IPS-NIHi11 (cell line): ENCODE measurements around the gene ING2.
A peak's percentile ranks its signal among the peaks of the same experiment; 100 is the strongest.

Experiments
- DNase-seq: peaks from one replicate; pipeline ENCODE4 v3.0.0; 2012; ENCODE audit warnings: mixed read lengths, low spot score

Gene ING2

GRCh38 chr4:183499801-183500200 is 5.1 kb upstream of the ING2 start:
- no peak for DNase-seq

GRCh38 chr4:183503497-183504063 is 1.3 kb upstream of the ING2 start:
- no peak for DNase-seq

- DNase-seq: peak; percentile 92
These were observed 561 bp upstream of the ING2 start for GRCh38 chr4:183504064-183504929.

DNA sequence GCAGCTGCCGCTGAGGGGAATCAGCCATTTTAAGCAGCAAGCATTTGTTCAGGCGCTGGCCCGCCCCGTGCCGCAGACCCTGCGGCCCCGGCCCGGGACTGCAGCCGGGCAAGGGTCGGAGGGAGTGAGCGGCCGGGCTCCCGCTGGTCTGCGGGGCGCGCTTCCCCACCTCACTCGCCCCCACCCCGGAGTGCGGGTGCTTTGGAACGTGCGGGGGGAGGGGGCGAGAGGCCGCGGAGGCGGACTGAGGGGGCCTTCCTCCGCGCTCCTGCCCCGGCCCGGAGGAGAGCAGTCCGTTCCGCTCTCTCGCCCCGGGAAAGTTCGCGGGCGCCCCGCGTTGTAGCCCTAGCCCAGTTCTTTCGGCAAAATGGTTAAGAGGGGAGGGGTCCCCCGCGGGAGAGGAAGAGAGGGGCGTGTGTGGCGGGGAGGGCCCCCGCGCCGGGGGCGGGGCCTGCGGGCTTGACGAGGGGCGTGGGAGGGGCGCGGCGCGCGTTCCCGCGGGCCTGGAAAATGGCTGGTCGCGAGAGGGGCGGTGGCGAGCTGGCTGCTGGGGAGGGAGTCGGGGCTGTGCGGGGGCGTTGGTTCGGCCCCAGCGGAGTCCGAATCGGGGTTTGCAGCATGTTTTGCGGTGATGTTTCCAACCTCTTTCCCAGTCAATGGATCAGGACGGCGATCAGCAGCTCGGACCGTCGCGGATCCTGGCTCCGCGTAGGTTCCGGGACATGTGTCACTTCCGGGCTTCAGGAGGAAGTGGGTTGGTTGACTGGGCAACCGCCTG is 942 bp downstream of the ING2 start:
- DNase-seq: peak; percentile 88

- no peak for DNase-seq
These were observed 1.5 kb downstream of the ING2 start for GRCh38 chr4:183506389-183506735.

GRCh38 chr4:183507925-183508696 is 3.3 kb downstream of the ING2 start:
- no peak for DNase-seq

DNA sequence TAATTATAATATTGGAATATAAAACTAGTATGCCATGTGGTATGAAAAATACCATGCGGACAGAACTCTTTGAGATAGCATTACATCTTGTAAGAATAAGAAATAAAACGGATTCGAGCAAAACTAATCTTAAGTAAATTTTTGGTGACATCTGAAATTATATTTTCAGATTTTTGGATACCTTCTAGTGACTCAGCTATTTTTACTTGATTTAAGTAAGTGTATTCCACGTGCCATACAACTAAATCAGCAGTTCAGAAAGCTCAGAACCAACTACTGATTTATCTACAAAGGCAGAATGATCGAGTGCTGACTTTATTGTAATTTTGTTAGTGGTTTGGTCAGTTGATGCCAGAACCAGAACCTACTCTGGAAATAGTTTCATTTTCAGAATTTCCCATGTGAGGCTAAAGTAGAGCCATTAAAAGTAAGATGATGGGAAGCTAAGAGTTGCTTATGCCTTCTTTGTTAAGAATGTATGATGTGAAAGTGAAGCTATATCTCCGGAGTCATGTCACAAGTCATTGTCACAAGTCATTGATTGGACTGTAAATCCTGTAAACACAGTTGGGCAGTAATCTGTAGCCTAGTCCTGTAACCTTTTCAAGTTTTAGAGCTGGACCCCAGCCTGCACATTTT is 4.0 kb downstream of the ING2 start:
- no peak for DNase-seq

GRCh38 chr4:183515411-183515810 is 10.6 kb downstream of the ING2 start:
- no peak for DNase-seq

DNA sequence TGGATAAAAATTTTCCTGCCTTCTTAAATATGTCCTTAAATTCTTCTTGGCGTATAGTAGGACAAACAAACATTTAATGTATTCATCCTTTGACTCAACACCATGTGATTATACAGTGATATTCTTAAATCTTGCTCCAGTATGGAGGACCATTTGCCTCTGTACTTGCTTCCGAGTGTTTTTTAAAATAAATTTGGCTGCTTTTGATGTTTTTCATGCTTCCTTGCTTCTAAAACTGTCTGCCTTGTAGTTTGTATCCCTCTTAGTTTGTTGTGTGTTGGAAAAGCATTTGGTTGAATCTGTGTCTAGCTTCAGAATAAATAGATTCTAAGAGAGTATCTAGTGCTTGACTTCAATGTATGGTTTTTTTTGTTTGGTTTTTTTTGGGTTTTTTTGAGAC is 12.3 kb downstream of the ING2 start:
- DNase-seq: no peak

- DNase-seq: no peak
These were observed 12.9 kb downstream of the ING2 start for GRCh38 chr4:183517781-183518180.

GRCh38 chr4:183522821-183523220 is 18.0 kb downstream of the ING2 start:
- DNase-seq: no peak

GRCh38 chr4:183527326-183527725 is 22.5 kb downstream of the ING2 start:
- DNase-seq: no peak

GRCh38 chr4:183532821-183533220 is 28.0 kb downstream of the ING2 start:
- no peak for DNase-seq

- no peak for DNase-seq
These were observed 28.8 kb downstream of the ING2 start for GRCh38 chr4:183533698-183534097.

GRCh38 chr4:183540410-183541009 is 35.7 kb downstream of the ING2 start:
- peak; percentile 49 for DNase-seq

- DNase-seq: no peak
These were observed 36.3 kb downstream of the ING2 start for GRCh38 chr4:183541010-183541751.

- DNase-seq: peak; percentile 58
These were observed 36.8 kb downstream of the ING2 start for GRCh38 chr4:183541752-183542040.

DNA sequence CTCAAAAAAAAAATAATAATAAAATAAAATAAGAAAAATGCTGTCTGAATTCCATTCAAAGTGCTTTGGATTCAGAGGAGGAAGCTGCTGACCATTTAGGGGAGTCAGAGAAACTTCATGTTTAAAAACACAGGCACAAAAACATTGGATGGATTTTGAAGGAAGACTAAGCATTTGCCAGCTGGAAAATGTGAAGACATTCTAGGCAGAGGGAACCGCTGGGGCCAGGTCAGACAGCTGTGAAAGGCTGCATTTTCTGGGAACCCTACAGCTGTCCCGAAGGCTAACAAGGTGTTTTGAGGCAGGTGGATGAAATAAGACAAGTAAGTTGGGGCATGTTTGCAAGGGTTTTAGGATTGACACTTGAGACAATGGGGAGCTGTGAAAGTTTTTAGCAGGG is 38.6 kb downstream of the ING2 start:
- no peak for DNase-seq

DNA sequence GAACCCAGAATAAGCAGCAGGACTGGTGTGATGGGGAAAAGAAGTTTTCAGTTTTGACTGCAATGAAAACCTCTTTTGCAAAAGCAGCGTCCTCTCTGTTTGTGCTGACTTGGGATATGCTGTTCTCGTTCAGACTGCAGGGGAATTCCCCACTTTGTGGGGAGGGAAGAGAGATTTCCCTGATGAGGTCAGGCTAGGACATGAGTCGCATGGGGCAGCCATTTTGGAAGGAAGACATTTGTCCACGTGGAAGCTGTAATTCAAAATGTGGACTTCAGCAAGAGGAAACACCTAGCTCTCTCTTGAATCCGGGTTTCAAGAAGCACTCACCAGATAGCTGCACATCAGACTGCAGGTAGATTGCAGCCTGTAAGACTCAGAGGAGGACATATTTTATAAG is 39.3 kb downstream of the ING2 start:
- DNase-seq: no peak

DNA sequence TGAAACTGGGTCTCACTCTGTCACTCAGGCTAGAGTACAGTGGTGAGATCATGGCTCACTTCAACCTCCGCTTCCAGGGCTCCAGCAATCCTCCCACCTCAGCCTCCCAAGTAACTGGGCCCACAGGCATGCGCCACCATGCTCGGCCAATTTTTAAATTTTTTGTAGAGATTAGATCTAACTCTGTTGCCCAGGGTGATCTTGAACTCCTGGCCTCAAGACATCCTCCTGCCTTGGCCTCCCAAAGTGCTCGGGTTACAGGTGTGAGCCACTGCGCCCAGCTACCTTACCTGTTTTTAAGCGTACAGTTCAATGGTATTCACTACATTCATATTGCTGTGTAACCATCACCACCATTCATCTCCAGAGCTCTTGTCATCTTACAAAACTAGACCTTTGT is 41.5 kb downstream of the ING2 start:
- DNase-seq: no peak

GRCh38 chr4:183548306-183548705 is 43.4 kb downstream of the ING2 start:
- DNase-seq: no peak
